Activated gamma-delta T cell treated with anti-CD3 and anti-CD28 coated beads, Interleukin-2, amount 50 U/mL, for 16 hours (primary cell): ENCODE results near the gene LAMTOR2.

ENCODE experiments used
- DNase-seq: peaks from one replicate; pipeline ENCODE4 v3.0.0-alpha.2; 2020; ENCODE audit warnings: low read depth

Gene LAMTOR2

DNA sequence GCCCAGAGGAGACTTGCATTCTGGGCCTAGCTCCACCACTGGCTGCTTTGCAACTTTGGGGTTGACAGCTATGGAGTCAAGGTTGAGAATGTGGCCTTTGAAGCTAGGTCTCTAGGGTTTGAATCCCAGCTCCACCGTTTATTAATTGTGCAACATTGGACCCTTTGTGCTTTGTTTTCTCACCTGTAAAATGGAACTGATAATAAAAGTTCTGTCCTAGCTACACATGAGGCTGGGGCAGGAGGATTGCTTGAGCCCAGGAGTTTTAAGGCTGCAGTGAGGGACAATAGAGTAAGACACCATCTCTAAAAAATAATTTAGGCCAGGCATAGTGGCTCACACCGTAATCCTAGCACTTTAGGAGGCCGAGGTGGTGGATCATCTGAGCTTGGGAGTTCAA lies 44.7 kb downstream of the LAMTOR2 start:
- DNase-seq = no peak

DNA sequence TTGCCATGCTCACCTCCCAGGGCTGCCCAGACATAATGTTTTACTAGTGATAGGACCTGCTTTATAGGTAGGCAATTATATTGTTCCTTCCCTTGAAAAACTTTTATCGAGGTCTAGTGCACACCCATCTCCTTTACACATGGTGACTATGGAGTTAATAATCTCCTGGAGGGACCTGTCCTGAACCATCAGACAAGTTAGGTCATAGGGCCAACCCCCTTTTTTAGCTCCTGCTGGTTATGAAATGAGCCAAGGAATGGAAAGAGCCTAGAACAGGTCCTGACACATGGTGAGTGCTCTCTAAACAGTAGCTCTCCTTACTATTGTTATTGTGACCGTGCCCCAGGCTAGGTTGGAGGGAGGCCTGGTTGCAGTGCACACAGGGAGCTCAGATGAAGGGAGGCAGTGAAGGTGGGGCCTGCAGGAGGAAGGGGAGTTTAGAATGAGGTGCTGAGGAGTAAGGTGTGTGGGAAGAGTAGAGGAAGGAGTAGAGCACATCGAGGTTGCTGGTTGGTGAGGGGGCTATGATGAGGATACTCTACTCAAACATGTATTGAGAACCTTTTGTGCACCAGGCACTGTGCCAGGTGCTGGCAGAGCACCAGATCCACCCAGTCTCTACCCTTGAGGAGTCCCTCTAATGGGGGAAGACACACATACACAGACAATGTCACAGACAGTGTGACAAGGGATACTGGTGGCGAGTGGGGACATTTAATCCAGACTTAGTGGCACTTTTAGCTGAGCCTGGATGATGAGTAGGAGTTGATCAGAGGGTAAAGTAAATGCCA lies 45.8 kb downstream of the LAMTOR2 start:
- no peak for DNase-seq

DNA sequence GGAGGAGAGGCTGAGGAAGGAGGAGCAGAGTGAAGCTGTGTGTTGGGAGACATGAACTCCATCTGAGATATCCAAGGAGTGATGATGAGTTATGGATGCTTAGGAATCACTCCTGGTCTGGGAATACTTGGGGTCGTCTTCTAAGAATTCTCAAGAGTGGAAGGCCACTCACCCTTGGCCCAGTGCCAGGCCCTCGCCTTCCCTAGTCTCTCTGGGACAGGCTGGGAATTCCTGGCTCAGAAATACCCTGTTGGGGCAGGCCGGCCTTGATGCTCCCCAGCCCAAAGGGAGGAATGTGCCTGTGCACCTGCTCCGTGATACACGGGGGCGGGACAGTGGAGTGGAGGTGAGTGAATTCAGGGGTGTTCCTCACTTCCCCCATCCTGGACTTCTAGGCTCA lies 47.3 kb downstream of the LAMTOR2 start:
- DNase-seq = no peak

DNA sequence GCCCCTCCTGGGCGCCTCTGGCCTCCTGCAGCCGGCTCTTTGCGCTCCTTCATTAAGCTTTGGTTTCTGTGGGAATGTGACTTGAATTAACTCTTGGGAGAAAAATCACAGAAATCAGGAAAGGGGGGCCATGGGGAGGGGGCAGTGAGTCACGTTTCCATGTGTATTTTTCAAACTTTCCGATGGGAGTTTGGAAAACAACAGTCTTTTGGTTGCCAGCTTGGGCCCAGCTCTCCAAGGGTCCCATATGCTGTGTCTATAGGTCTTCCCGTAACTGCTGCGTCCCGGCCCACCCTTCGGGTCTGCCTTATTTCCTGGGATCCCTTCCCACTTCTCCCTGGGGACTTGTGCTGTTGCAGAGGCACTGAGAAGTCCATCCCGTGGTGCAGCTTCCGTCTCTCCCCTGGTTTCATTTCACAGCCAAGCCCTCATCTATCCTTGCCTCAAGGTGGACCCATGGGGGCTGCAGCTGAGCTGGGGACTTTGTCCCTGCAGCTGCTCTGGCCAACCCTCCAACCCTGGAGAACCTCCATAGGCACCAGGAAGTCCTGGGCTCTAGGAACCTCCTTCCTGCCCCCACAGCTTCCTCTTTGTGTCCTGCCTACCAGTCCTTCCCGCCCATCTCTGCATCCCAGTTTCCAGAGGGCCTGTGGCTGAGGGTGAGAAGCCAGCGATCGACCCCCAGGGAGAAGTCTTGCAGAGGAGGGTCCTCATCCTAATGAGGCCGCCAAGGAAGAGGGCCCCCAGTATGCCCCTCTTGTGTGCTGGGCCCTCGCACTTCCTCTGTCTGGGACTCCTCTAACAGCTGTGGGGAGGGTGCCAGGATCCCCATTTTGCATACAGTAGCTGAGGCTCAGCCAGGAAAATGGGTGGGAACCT lies 48.3 kb downstream of the LAMTOR2 start:
- no peak for DNase-seq

DNA sequence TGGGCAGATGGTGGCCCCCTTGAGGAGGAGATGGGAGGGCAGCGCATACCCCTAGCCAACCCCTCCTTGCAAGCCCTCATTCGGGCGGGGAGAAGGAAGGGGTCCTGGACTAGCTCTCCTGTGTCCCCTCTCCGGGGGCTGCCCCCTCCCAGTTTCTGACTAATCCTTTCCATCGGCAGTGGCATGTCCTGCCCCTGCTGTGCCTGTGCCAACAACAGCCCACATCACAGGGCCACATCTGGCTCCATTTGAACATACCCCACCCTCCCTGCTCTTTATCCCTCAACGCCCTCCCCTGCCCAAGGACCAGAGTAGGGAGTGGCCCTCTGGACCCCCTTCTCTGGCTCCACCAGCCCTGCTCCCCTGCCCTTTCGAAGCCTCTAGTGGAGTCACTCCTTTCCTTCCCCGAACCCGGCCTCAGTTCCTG lies 49.0 kb downstream of the LAMTOR2 start:
- DNase-seq = no peak

DNA sequence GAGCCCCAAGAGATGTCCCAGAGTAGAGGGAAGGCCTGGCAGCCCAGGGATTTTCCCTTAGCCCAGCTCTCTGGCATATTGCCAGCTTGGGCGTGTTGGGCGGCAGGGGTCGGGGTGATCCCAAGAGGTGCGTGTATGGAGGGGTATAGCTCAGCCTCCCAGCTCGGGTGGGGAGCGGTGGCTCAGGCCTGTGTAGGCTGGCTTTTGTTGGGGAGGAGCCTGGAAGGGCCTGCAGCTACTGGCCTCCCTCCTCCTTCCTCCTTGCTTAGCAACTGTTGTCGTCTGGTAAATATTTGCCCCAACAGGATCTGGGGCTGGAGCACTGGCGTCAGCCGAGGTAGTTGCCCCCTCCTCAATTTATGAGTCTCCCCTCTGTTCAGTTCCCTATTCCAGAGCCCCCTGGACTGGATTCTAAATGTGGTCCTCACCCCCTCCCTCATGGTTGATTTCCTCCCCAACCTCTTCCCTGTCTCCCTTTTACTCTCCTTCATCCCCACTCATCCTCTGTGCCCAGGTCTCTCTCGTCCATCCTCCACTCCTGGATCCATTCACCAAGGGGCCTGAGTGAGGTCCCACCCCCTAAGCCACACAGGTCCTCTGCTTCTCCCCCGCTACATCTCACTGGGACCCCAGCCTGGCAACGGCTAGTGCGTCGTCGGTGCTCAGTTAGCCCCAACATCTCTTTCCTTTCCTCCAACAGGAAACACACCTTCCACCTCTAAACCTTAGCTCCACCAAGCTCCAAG lies 49.7 kb downstream of the LAMTOR2 start:
- DNase-seq = no peak

DNA sequence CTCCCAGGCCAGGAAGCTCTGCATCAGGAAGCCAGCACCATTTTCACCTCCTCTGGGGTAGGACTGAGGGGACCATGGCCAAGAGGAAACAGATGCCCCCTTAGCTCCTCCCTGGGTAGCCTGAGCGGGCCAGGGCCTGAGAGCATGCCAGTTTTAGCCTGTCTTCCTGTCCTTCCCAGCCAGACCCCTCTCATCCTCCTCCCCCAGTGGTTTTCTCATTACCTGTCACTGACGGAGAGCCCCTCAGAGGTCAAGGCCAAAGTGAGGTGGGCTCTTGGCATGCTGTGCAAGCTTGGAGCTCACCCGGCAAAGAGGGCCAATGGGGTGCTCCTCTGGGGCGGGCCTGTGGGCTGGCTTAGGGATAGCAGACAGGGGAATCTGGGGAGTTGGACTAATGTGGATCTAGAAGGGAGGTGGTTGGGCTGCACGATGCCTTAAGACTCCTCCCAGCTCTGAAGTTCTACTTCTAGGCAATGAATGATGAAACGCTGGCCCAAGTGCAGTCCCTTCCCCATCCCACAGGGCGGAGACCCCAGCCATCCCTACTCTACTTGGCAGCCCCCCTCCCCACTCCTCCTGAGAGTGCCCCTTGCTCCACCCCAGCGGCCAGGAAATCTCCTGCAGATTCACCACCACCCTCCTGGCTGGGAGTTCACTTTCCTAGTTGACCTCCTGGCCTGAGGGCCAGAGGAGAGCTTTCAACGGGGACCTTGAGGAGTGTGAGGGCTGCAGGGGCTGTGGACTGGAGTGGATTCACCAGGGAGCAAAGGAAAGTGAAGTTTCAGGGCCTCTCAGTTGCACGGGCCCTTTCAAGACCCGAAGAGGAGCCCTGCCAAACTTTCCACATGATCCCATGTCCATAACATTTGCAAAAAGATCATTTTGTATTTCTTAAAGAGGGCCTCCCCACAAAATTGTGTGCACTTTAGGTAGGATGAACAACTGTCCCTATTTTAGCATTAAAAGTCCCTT lies 50.6 kb downstream of the LAMTOR2 start:
- DNase-seq = no peak

DNA sequence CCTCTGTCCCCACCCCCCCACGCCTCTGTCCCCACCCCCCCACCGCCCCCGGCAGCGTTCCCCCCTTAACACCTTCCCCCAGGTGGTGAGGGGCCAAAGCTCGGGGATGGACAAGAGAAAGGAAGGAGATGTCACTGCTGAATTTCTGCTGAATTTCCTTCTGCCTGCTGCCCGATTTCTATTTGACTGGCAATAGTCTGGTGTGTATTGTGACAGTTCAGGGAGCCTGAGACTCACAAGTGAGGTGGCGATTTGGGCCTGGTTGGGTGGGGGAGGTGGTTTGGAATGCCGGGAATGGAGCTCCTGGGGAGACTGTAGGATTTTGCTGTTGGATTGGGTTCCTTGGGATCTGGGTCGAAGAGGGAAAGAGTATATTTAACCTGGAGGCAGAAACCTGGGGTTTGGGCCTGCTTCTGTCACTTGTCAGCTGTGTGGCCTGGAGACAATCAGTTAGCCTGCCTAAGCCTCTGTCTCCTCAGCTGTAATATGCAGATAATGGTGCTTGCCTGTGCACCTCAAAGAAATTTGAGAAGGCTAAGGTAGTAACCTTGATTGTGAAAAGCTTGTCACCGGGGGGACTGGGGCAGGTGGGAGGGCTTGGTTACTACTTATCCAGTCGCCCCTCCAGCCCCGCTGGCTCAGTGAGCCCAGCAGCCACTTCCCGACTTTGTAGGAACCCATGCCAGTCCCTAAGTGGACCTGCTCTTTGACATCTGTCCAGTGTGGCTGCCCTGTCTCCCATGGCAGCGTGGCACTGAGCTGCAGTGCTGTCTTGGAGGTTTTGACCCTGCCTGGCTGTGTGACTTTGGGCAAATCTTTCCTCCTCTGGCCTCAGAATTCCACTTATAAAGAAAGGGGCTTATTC lies 52.3 kb downstream of the LAMTOR2 start:
- DNase-seq = no peak

DNA sequence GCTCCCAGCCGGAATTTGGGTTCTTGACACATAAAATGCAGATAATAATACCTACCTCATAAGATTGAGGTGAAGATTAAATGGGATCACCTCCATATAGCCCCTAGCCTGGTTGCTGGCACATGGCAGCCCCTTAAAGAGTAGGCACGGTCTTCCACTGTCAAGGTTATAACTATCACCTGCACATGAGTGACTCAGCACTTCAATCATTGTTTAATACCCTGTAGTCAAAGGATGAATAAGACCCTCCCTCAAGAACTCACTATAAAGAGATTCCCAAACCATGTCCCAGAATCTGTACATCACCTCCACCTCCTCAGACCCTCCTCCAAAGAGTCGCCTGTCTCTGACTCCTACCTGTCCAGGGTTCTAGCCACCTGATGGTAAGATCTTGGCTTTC lies 53.5 kb downstream of the LAMTOR2 start:
- DNase-seq = no peak
